ENCODE measurements around the gene PRX. TPM values are rescaled to one million over a fixed set of nuclear protein-coding genes. Genes with fewer than 3 reads are reported as not detected.

Gene PRX, protein sequence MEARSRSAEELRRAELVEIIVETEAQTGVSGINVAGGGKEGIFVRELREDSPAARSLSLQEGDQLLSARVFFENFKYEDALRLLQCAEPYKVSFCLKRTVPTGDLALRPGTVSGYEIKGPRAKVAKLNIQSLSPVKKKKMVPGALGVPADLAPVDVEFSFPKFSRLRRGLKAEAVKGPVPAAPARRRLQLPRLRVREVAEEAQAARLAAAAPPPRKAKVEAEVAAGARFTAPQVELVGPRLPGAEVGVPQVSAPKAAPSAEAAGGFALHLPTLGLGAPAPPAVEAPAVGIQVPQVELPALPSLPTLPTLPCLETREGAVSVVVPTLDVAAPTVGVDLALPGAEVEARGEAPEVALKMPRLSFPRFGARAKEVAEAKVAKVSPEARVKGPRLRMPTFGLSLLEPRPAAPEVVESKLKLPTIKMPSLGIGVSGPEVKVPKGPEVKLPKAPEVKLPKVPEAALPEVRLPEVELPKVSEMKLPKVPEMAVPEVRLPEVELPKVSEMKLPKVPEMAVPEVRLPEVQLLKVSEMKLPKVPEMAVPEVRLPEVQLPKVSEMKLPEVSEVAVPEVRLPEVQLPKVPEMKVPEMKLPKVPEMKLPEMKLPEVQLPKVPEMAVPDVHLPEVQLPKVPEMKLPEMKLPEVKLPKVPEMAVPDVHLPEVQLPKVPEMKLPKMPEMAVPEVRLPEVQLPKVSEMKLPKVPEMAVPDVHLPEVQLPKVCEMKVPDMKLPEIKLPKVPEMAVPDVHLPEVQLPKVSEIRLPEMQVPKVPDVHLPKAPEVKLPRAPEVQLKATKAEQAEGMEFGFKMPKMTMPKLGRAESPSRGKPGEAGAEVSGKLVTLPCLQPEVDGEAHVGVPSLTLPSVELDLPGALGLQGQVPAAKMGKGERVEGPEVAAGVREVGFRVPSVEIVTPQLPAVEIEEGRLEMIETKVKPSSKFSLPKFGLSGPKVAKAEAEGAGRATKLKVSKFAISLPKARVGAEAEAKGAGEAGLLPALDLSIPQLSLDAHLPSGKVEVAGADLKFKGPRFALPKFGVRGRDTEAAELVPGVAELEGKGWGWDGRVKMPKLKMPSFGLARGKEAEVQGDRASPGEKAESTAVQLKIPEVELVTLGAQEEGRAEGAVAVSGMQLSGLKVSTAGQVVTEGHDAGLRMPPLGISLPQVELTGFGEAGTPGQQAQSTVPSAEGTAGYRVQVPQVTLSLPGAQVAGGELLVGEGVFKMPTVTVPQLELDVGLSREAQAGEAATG (N-terminal part only)
- total RNA-seq: 1.5 TPM in 2 replicates

DNA sequence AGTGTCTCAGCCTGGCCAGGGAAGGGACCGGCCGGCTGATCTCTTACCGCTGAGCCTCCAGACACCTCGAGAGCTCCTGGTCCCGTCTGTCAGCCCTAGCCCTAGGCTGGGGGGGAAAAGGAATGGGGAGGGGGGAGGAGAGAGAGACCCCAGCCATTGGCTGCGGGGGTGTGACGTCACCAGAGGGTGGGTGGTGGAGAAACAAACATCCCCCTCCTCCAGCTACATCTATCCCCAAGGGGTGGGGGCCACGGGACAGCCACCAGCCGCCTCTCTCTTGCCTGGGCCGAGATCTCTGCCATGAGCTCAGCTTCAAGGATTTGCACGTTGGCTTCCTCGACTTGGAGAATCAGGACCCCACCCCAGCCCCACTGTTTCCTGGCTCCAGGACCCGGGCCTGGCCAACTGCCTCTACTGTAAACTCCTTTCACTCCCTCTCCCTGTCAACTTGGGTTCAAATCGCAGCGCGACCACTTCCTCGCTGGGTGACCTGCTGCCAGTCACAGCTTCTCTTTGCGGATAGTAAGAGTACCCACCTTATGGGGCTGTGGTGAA is at the start of gene PRX:
Gene PRX (minus strand): TSS at position 88 of the 555 bp plus-strand sequence. CDS start 5,446 bp downstream, outside the sequence.

DNA sequence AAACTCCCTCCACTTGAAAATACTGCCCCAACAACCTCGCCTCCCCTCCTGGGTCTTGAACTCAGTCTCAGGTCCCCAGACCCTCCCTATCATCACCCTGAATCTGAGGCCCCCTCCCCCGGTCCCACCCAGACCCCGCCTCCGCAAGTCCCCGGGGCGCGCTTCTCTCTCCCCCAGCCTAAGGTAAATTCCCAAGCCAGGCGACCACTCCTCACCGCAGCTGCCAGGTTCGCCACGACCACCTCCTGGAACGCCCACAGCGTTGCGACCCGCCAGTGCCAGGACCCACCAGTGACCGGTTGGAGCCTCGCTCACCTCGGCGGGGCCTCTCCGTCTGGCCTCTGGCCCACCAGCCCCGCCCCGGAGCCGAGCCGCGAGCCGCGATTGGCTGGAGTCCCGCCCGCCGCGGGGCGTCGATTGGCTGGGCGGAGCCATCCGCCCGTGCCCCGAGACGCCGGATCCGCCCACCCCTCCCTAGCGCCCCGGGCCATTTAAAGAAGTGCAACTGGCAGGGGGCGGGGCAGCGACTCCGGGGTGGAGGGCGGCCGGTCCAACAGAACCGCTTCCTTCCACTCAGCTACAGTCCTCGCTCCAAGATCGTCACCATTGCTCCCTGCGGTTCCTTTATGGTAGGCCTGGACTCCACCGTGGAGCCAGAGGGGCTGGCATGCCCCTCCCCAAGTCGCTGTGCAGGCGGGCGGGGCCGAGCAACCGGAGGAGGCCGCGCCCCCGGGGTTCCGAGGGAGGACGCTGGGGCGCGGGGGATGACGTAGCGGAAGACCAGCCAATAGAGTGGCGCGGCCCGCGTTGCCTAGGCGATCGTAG is 31.0 kb upstream of the PRX start, which contains the start of gene SERTAD3:
Gene SERTAD3 (minus strand): TSS at position 336 of the 825 bp plus-strand sequence. CDS start 2,255 bp downstream, outside the sequence.

DNA sequence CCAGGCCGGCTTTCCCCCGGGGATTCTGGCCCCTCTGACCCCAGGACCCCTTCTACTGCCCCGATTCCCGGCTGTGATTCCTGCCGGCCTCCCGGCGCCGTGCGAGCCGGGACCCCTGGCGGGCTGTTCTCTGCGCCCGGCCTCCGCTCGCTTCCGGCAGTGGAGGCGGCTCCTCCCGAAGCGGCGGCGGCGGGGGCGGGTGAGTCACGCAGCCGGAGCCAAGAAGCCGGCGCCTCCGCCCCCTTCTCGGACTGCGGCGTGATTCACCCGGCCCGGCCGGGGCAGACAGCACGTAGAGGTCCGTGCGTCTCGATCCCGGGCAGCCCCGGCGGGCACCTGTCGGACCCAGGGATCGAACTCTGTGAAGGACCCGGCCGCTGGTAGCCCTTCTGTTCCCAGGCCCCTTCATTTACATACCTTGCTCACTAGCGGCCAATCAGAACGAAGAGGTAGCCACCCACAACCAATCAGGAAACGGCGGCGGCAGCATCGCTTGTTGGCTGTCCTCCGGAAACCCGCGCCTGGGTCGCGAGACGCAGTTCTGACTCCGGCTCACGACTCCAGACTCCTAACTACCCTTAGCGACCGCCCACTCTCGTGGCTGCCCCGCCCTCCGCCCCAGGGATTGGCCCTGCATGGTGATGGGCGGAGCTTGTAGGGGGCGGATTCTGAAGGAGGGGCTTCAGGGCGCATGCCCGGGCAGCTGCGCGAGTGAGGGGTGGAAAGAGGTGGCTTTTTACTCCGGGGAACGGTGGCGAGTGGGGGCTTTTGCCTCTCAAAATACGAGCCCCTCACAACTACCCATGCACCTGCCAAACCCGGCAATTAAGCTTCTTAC is 12.5 kb upstream of the PRX start, which contains the start of gene SERTAD1:
Gene SERTAD1 (minus strand): TSS at position 543 of the 838 bp plus-strand sequence. CDS start 2,446 bp downstream, outside the sequence.

DNA sequence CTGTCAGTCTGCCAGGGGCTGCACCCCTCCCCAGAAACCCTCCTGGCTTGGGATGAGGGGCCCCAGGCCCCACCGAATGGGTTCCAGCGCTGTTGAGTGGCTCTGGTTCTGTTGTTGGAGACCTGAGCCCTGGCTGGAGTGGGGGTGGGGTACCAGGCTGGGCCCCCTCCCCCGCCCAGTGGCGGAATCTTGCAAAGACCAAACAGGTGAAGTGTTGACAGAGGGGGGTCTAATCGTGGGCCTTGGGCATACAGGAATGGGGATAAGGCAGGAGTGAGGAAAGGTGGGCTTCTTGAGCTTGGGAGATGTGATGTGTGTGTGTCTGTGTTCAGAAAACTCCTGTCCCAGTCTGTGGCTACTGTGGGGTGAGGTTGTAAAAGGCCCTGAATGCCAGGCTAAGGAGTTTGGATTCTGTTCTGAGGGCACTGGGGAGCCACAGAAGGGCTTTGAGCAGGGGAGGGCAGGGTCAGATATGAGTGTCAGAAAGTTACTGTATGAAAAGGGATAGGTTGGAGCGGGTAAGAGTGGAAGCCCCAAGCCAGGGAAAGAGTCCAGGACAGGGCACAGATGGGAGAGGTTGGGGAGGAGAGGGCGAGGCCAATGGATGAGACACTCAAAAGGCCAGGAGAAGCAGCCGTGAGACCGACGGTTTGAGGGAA is 23.0 kb downstream of the PRX start, which contains the start of gene HIPK4:
Gene HIPK4 (minus strand): TSS at position 98 of the 659 bp plus-strand sequence. CDS start 279 bp downstream, outside the sequence.

DNA sequence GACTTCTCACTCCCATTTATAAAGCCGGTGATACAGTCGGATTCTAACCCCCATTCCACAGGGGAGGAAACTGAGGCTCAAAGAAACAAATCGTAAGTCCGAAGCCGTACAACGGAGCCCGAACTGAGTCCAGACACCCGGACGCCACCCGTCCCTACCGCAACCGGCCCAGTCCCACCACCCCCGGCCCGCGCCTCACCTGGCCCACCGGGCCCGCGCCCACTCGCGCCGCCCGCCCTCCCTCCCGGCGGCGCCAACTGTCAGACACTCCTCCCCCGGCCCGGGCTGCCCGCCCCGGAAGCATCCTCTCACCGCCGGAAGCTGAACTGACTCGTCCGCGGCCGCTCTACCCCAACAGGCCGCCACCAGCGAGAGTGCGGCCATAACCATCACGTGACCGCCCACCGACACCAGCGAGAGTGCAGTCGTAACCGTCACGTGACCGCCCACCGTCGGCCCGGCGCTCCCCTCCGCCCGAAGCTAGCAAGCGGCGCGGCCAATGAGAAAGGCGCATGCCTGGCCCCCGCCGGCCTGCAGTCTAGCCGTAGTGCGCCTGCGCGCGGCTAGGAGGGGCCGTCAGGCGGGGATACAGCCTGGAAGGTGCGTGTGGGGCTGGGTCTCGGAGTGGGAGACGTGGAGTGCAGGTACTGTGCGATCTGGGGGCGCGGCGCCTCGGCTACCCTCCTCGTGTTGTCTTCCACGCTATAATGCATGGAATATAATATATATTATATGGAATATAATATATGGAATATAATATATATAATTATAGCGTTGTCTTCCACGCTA is 64.9 kb downstream of the PRX start, which contains the start of the genes C19orf47 and PLD3:
Gene C19orf47 (minus strand): TSS at position 273 of the 789 bp plus-strand sequence. CDS start 6,540 bp downstream, outside the sequence.
Gene PLD3 (plus strand): TSS at position 571 of the 789 bp plus-strand sequence. CDS start 17,789 bp downstream, outside the sequence.

Other genes with a start within 250 kb of the PRX start
- gene MAP3K10, start 222.0 kb downstream of the PRX start, total RNA-seq: 3.7 and 5.5 TPM in 2 replicates
- gene TTC9B, start 195.0 kb downstream of the PRX start, total RNA-seq: not detected in 2 replicates
- 0.09 and 0.11 TPM in 2 replicates for gene CCNP, start 186.7 kb downstream of the PRX start, total RNA-seq
- gene AKT2, start 128.0 kb downstream of the PRX start, total RNA-seq: 27.0 and 30.5 TPM in 2 replicates
- 3.6 and 6.1 TPM in 2 replicates for gene C19orf47, start 65.0 kb downstream of the PRX start, total RNA-seq
- 123 and 175 TPM in 2 replicates for gene PLD3, start 64.7 kb downstream of the PRX start, total RNA-seq
- gene HIPK4, start 23.2 kb downstream of the PRX start, total RNA-seq: under 0.01 TPM in 1 of 2 replicates, not detected in the other
- 20.7 and 22.3 TPM in 2 replicates for gene SERTAD1, start 12.6 kb upstream of the PRX start, total RNA-seq
- 22.1 and 32.7 TPM in 2 replicates for gene SERTAD3, start 31.0 kb upstream of the PRX start, total RNA-seq
- gene BLVRB, start 52.4 kb upstream of the PRX start, total RNA-seq: 39.4 and 53.0 TPM in 2 replicates
- gene SPTBN4, start 53.6 kb upstream of the PRX start, total RNA-seq: under 0.01 TPM in 1 of 2 replicates, not detected in the other
- 20.6 and 24.3 TPM in 2 replicates for gene SHKBP1, start 163.5 kb upstream of the PRX start, total RNA-seq
- gene LTBP4, start 188.0 kb upstream of the PRX start, total RNA-seq: 19.9 and 21.7 TPM in 2 replicates